OCI-LY7 (cell line): ENCODE data around the gene PACS1. TPM values are rescaled to one million over a fixed set of nuclear protein-coding genes. Genes with fewer than 3 reads are reported as not detected.

Source experiments
- BruUV-seq: library from RNA; stranded (reverse); fragments of 400-500 nt; replicated peaks from 2 replicates; lab custom pipeline; 2021; lab: Mats Ljungman, UMichigan
- CTCF ChIA-PET: fragments of 300-600 bp; sonication (Branson Sonifier 250); formaldehyde crosslinking; loops from one replicate; lab custom pipeline; 2022; ENCODE audit warnings: antibody characterized with exemption; ENCODE audit not compliant: unreplicated experiment; lab: Charles Lee
- POLR2A ChIA-PET: fragments of 300-600 bp; sonication (Branson Sonifier 250); formaldehyde crosslinking; loops from one replicate; lab custom pipeline; 2022; ENCODE audit warnings: antibody characterized with exemption; lab: Charles Lee
- DNase-seq: peaks from one replicate; pipeline ENCODE4 v3.0.0-alpha.2; 2015; ENCODE audit warnings: low spot score
- H2AFZ ChIP-seq: fragments of 200-600 bp; sonication (generic), shearing (Covaris generic); 2 replicates; pipeline ENCODE4 v1.6.1; 2014; ENCODE audit warnings: mild to moderate bottlenecking, antibody characterized with exemption, low read length, moderate library complexity
- H3K27ac ChIP-seq: fragments of 200-600 bp; sonication (generic); 2 replicates; pipeline ENCODE4 v1.5.1; 2014; ENCODE audit warnings: mixed run types, low read depth, mild to moderate bottlenecking, moderate library complexity, low read length, inconsistent platforms; ENCODE audit not compliant: poor library complexity, severe bottlenecking
- H3K36me3 ChIP-seq: fragments of 200-600 bp; sonication (generic); 2 replicates; pipeline ENCODE4 v1.6.1; 2014; ENCODE audit warnings: mild to moderate bottlenecking, antibody characterized with exemption, low read length, moderate library complexity, mixed read lengths; ENCODE audit not compliant: insufficient read depth
- H3K4me1 ChIP-seq: fragments of 200-600 bp; sonication (generic); 2 replicates; pipeline ENCODE4 v1.5.1; 2014; ENCODE audit warnings: mild to moderate bottlenecking, low read length; ENCODE audit not compliant: insufficient read depth, poor library complexity, severe bottlenecking
- H3K4me2 ChIP-seq: fragments of 200-600 bp; sonication (generic); 2 replicates; pipeline ENCODE4 v1.6.1; 2014; ENCODE audit warnings: mild to moderate bottlenecking, low read length
- H3K4me3 ChIP-seq: fragments of 200-600 bp; sonication (generic); 2 replicates; pipeline ENCODE4 v1.5.1; 2014; ENCODE audit warnings: mild to moderate bottlenecking, low read depth, low read length; ENCODE audit not compliant: poor library complexity, severe bottlenecking
- H3K79me2 ChIP-seq: fragments of 200-600 bp; sonication (generic); 2 replicates; pipeline ENCODE4 v1.6.1; 2016; ENCODE audit warnings: low read depth, mild to moderate bottlenecking, low read length, moderate library complexity, mixed read lengths; ENCODE audit not compliant: insufficient read depth
- H3K9me2 ChIP-seq: fragments of 200-600 bp; sonication (generic); 2 replicates; pipeline ENCODE4 v1.6.1; 2016; ENCODE audit warnings: mild to moderate bottlenecking, low read length, mixed read lengths; ENCODE audit not compliant: insufficient read depth
- H3K9me3 ChIP-seq: fragments of 200-600 bp; sonication (generic); 2 replicates; pipeline ENCODE4 v1.6.1; 2014; ENCODE audit warnings: mild to moderate bottlenecking, mixed run types, low read length, mixed read lengths
- H4K20me1 ChIP-seq: fragments of 200-600 bp; sonication (generic); 2 replicates; pipeline ENCODE4 v1.6.1; 2014; ENCODE audit warnings: mild to moderate bottlenecking, antibody characterized with exemption, low read length, moderate library complexity, mixed read lengths; ENCODE audit not compliant: insufficient read depth
- CTCF ChIP-seq: fragments of 200-600 bp; sonication (generic); conservative IDR thresholded peaks from 2 replicates; pipeline ENCODE4 v1.5.1; 2014; ENCODE audit warnings: mild to moderate bottlenecking, antibody characterized with exemption, low read length, moderate library complexity, mixed read lengths
- EZH2phosphoT487 ChIP-seq: fragments of 200-600 bp; sonication (generic); IDR thresholded peaks from 2 replicates; pipeline ENCODE4 v1.6.1; 2018; ENCODE audit warnings: low read depth, borderline replicate concordance, mild to moderate bottlenecking, mixed run types, antibody characterized with exemption, low read length, moderate library complexity, mixed read lengths
- intact Hi-C: fragments of 100-400 bp; cut with micrococcal nuclease; formaldehyde crosslinking; loops from one replicate; pipeline ENCODE4 v1.10.0; 2022; ENCODE audit not compliant: unreplicated experiment
- total RNA-seq, 2 experiments: library from RNA; depleted of rRNA in 1 of 2; stranded (reverse); fragments of >200 nt in 1 of 2; shearing (Covaris generic) in 1 of 2; gene quantifications; 2 replicates each; pipeline ENCODE4 v1.2.3, GENCODE V29; 2014 to 2022

PACS1 gene
- total RNA-seq, 2 experiments from 2014 or later = 23.7 to 52.5 TPM

GRCh38 chr11:66032957-66033735, 36.9 kb upstream of the PACS1 start:
- no peak overlapping the region for H3K4me2 ChIP-seq
- H3K9me2 ChIP-seq = no peaks in the 10 kb centered on the region
- H2AFZ ChIP-seq = no peak overlapping the region
- TF ChIP-seq CTCF = no peak
- no peak for TF ChIP-seq EZH2phosphoT487
- H3K4me1 ChIP-seq = peaks cover 7% of the 10 kb centered on the region
- no peak overlapping the region for H3K4me3 ChIP-seq
- intact Hi-C loops = no loop called here
- H3K79me2 ChIP-seq = no peaks in the 10 kb centered on the region
- H3K9me3 ChIP-seq = no peaks in the 10 kb centered on the region
- H3K36me3 ChIP-seq = no peaks in the 10 kb centered on the region
- DNase-seq = peak; percentile 19
- no TSS peak for BruUV-seq
- CTCF ChIA-PET = no interaction called here
- POLR2A ChIA-PET = no interaction called here
- no peak overlapping the region for H3K27ac ChIP-seq
- H4K20me1 ChIP-seq = no peaks in the 10 kb centered on the region

- Histone ChIP-seq H3K9me2 (no peaks in the 10 kb centered on the region), H3K27ac (no peak overlapping the region), H3K4me1 (peaks cover 7% of the 10 kb centered on the region), H3K9me3 (no peaks in the 10 kb centered on the region), H4K20me1 (no peaks in the 10 kb centered on the region), H3K36me3 (no peaks in the 10 kb centered on the region), H2AFZ (no peak overlapping the region), H3K79me2 (no peaks in the 10 kb centered on the region), H3K4me2 (no peak overlapping the region), H3K4me3 (no peak overlapping the region)
- no TSS peak for BruUV-seq
- POLR2A ChIA-PET = interaction anchor here (1.5 kb wide), 1 partner anchor 9 kb away, joined by 5 read pairs; no protein-coding TSS in a partner anchor
- no peak for TF ChIP-seq EZH2phosphoT487
- TF ChIP-seq CTCF = no peak
- CTCF ChIA-PET = interaction anchor here (0.5 to 1.6 kb wide), 3 partner anchors 9 to 253 kb away, joined by 3 to 7 read pairs (median 5); partner anchors contain the start of genes CATSPER1 and YIF1A
- no peak for DNase-seq
- intact Hi-C loops = no loop called here
Measured at GRCh38 chr11:66035653-66036333, 34.3 kb upstream of the PACS1 start.
